HT-29 (cell line): ENCODE data around the gene PACC1. TPM values are rescaled to one million over a fixed set of nuclear protein-coding genes. Genes with fewer than 3 reads are reported as not detected.
A peak's percentile ranks its signal among the peaks of the same experiment; 100 is the strongest.

Experiments used
- DNase-seq: peaks from one replicate; pipeline ENCODE4 v3.0.0-alpha.2; 2015; ENCODE audit warnings: low spot score
- total RNA-seq: library from RNA; depleted of rRNA; stranded (reverse); fragments of >200 nt; shearing (Covaris generic); gene quantifications from 2 replicates; pipeline ENCODE4 v1.2.3, GENCODE V29; 2014

PACC1 gene
- total RNA-seq, 1 experiment from 2014 or later = 10.5 TPM

GRCh38 chr1:212438831-212439237 is 24.1 kb upstream of the PACC1 start:
- no peak for DNase-seq

- no peak for DNase-seq
These were observed 22.6 kb upstream of the PACC1 start for GRCh38 chr1:212437179-212437798.

- DNase-seq = no peak
These were observed 20.3 kb upstream of the PACC1 start for GRCh38 chr1:212434992-212435391.

GRCh38 chr1:212433577-212434462 is 19.1 kb upstream of the PACC1 start:
- DNase-seq = no peak

GRCh38 chr1:212432661-212433576 is 18.2 kb upstream of the PACC1 start, which contains the start of gene NENF:
NENF (plus strand) TSS chr1:212432920; CDS start chr1:212432944, 24 bp downstream.
- DNase-seq = peak; percentile 79

- DNase-seq = peak; percentile 9
These were observed 17.6 kb upstream of the PACC1 start for GRCh38 chr1:212432272-212432660.

GRCh38 chr1:212431644-212432043 is 17.0 kb upstream of the PACC1 start:
- DNase-seq = no peak

GRCh38 chr1:212430955-212431394 is 16.3 kb upstream of the PACC1 start:
- peak; percentile 36 for DNase-seq

- no peak for DNase-seq
These were observed 15.7 kb upstream of the PACC1 start for GRCh38 chr1:212430416-212430815.

GRCh38 chr1:212428496-212428895 is 13.8 kb upstream of the PACC1 start:
- DNase-seq = no peak

- DNase-seq = no peak
These were observed 9.2 kb upstream of the PACC1 start for GRCh38 chr1:212423879-212424278.

GRCh38 chr1:212421165-212421564 is 6.5 kb upstream of the PACC1 start:
- DNase-seq = no peak

- no peak for DNase-seq
These were observed 588 bp upstream of the PACC1 start for GRCh38 chr1:212415107-212415841.

GRCh38 chr1:212413902-212414327 is 771 bp downstream of the PACC1 start:
- no peak for DNase-seq

- DNase-seq = no peak
These were observed 2.3 kb downstream of the PACC1 start for GRCh38 chr1:212412374-212412773.

GRCh38 chr1:212410231-212410820 is 4.4 kb downstream of the PACC1 start:
- no peak for DNase-seq

- no peak for DNase-seq
These were observed 11.9 kb downstream of the PACC1 start for GRCh38 chr1:212402666-212403321.

GRCh38 chr1:212401838-212402582 is 12.7 kb downstream of the PACC1 start:
- DNase-seq = no peak

- no peak for DNase-seq
These were observed 13.6 kb downstream of the PACC1 start for GRCh38 chr1:212401042-212401441.
